H9 (cell line): ENCODE results near the gene TNFSF13B. TPM values are rescaled to one million over a fixed set of nuclear protein-coding genes. Genes with fewer than 3 reads are reported as not detected.

Source experiments
- DNase-seq: peaks from one replicate; pipeline ENCODE4 v3.0.0-alpha.2; 2017
- H2AFZ ChIP-seq: one replicate; pipeline ENCODE4 v1.6.1; 2013; ENCODE audit warnings: mild to moderate bottlenecking, low read length, control low read depth, moderate library complexity
- H2AK5ac ChIP-seq: 2 replicates; pipeline ENCODE4 v1.6.1; 2013; ENCODE audit warnings: low read length, control low read depth, mixed read lengths; ENCODE audit not compliant: insufficient read length
- H2BK120ac ChIP-seq: one replicate; pipeline ENCODE4 v1.6.1; 2013; ENCODE audit warnings: low read depth, mild to moderate bottlenecking, low read length, control low read depth, inconsistent platforms; ENCODE audit not compliant: poor library complexity, severe bottlenecking
- H2BK12ac ChIP-seq: 2 replicates; pipeline ENCODE4 v1.6.1; 2013; ENCODE audit warnings: low read length, control low read depth, mixed read lengths, low read depth; ENCODE audit not compliant: insufficient read length
- H2BK15ac ChIP-seq: 2 replicates; pipeline ENCODE4 v1.6.1; 2013; ENCODE audit warnings: low read depth, low read length, control low read depth
- H2BK20ac ChIP-seq: one replicate; pipeline ENCODE4 v1.6.1; 2013; ENCODE audit warnings: low read depth, mild to moderate bottlenecking, low read length, control low read depth, inconsistent platforms; ENCODE audit not compliant: poor library complexity, severe bottlenecking
- H2BK5ac ChIP-seq: 2 replicates; pipeline ENCODE4 v1.6.1; 2013; ENCODE audit warnings: low read length, control low read depth, mixed read lengths; ENCODE audit not compliant: insufficient read length
- H3K14ac ChIP-seq: 2 replicates; pipeline ENCODE4 v1.6.1; 2013; ENCODE audit warnings: low read length, control low read depth; ENCODE audit not compliant: insufficient read depth
- H3K18ac ChIP-seq: 2 replicates; pipeline ENCODE4 v1.6.1; 2013; ENCODE audit warnings: low read depth, mild to moderate bottlenecking, mixed read lengths, low read length, control low read depth; ENCODE audit not compliant: insufficient read length
- H3K23ac ChIP-seq: 2 replicates; pipeline ENCODE4 v1.6.1; 2013; ENCODE audit warnings: low read length, control low read depth, mixed read lengths, low read depth; ENCODE audit not compliant: insufficient read length
- H3K23me2 ChIP-seq: 2 replicates; pipeline ENCODE4 v1.6.1; 2013; ENCODE audit warnings: low read depth, mild to moderate bottlenecking, mixed read lengths, low read length, control low read depth; ENCODE audit not compliant: insufficient read length, poor library complexity, severe bottlenecking
- H3K27ac ChIP-seq: 2 replicates; pipeline ENCODE4 v1.5.1; 2013; ENCODE audit warnings: low read length, control low read depth, mixed read lengths, low read depth; ENCODE audit not compliant: insufficient read length
- H3K27me3 ChIP-seq: 2 replicates; pipeline ENCODE4 v1.6.1; 2013; ENCODE audit warnings: low read length, control low read depth, inconsistent platforms; ENCODE audit not compliant: insufficient read depth
- H3K4ac ChIP-seq: 2 replicates; pipeline ENCODE4 v1.6.1; 2013; ENCODE audit warnings: low read depth, mild to moderate bottlenecking, control low read depth, inconsistent platforms, low read length, moderate library complexity
- H3K4me1 ChIP-seq: 2 replicates; pipeline ENCODE4 v1.6.1; 2013; ENCODE audit warnings: low read length, control low read depth, inconsistent platforms; ENCODE audit not compliant: insufficient read depth
- H3K4me2 ChIP-seq: 2 replicates; pipeline ENCODE4 v1.6.1; 2013; ENCODE audit warnings: low read length, control low read depth, mixed read lengths; ENCODE audit not compliant: insufficient read length, insufficient read depth
- H3K56ac ChIP-seq: 2 replicates; pipeline ENCODE4 v1.6.1; 2013; ENCODE audit warnings: low read depth, mild to moderate bottlenecking, mixed read lengths, low read length, control low read depth; ENCODE audit not compliant: insufficient read length
- H3K79me1 ChIP-seq: 2 replicates; pipeline ENCODE4 v1.6.1; 2013; ENCODE audit warnings: low read depth, mild to moderate bottlenecking, moderate library complexity, low read length, control low read depth, inconsistent platforms; ENCODE audit not compliant: insufficient read depth, poor library complexity, severe bottlenecking
- H3K79me2 ChIP-seq: 2 replicates; pipeline ENCODE4 v1.6.1; 2013; ENCODE audit warnings: low read length, control low read depth, inconsistent platforms; ENCODE audit not compliant: insufficient read depth
- H3K9ac ChIP-seq: 2 replicates; pipeline ENCODE4 v1.6.1; 2013; ENCODE audit warnings: low read length, control low read depth, mixed read lengths; ENCODE audit not compliant: insufficient read length; ENCODE audit errors: extremely low read depth
- H3K9me3 ChIP-seq: one replicate; pipeline ENCODE4 v1.6.1; 2013; ENCODE audit warnings: low read depth, low read length, inconsistent platforms; ENCODE audit not compliant: control insufficient read depth
- H3T11ph ChIP-seq: one replicate; pipeline ENCODE4 v1.6.1; 2013; ENCODE audit warnings: mild to moderate bottlenecking, low read length, control low read depth, inconsistent platforms
- H4K20me1 ChIP-seq: one replicate; pipeline ENCODE4 v1.6.1; 2013; ENCODE audit not compliant: control insufficient read depth, insufficient read length, insufficient read depth
- H4K5ac ChIP-seq: 2 replicates; pipeline ENCODE4 v1.6.1; 2013; ENCODE audit warnings: low read depth, mild to moderate bottlenecking, mixed read lengths, low read length, control low read depth; ENCODE audit not compliant: insufficient read length
- H4K8ac ChIP-seq: replicated peaks from 2 replicates; pipeline ENCODE4 v1.6.1; 2013; ENCODE audit warnings: low read length, control low read depth, mixed read lengths, low read depth; ENCODE audit not compliant: insufficient read length
- H4K91ac ChIP-seq: 2 replicates; pipeline ENCODE4 v1.6.1; 2013; ENCODE audit warnings: low read depth, mild to moderate bottlenecking, moderate library complexity, mixed read lengths, low read length, control low read depth; ENCODE audit not compliant: insufficient read length
- H3K27ac Mint-ChIP-seq, 3 experiments: 2 replicates in 2 of 3; 3 replicates in 1 of 3; pipeline ENCODE4 v1.8.0; 2020 to 2021; ENCODE audit warnings: mixed read lengths in 3 of 3, mild to moderate bottlenecking in 1 of 3, moderate library complexity in 1 of 3
- H3K27me3 Mint-ChIP-seq: 2 replicates; pipeline ENCODE4 v1.8.0; 2021; ENCODE audit warnings: low read depth, mild to moderate bottlenecking, moderate library complexity, mixed read lengths
- H3K36me3 Mint-ChIP-seq, 3 experiments: 2 replicates in 2 of 3; 3 replicates in 1 of 3; pipeline ENCODE4 v1.8.0; 2020 to 2021; ENCODE audit warnings: low read depth in 3 of 3, mixed read lengths in 3 of 3; ENCODE audit not compliant: insufficient read depth in 1 of 3
- H3K4me1 Mint-ChIP-seq, 2 experiments: 2 replicates each; pipeline ENCODE4 v1.8.0; 2020; ENCODE audit warnings: mixed read lengths in 2 of 2
- H3K4me3 Mint-ChIP-seq, 2 experiments: 2 replicates in 1 of 2; 3 replicates in 1 of 2; pipeline ENCODE4 v1.8.0; 2020 to 2021; ENCODE audit warnings: mild to moderate bottlenecking in 2 of 2, mixed read lengths in 2 of 2, moderate library complexity in 1 of 2
- H3K9me3 Mint-ChIP-seq, 2 experiments: 2 replicates in 1 of 2; 3 replicates in 1 of 2; pipeline ENCODE4 v1.8.0; 2020; ENCODE audit warnings: mild to moderate bottlenecking in 2 of 2, mixed read lengths in 2 of 2, moderate library complexity in 1 of 2
- WGBS: extraction: QIAGEN DNeasy Blood & Tissue Kit; methylation state at CpG from one replicate; pipeline ENCODE4 v1.1.7; 2013; ENCODE audit warnings: missing lambda C conversion rate, low lambda C conversion rate, mixed read lengths; ENCODE audit not compliant: insufficient read length; ENCODE audit errors: extremely low coverage; 5-methylcytosine and 5-hydroxymethylcytosine counted together
- total RNA-seq: library from RNA; stranded (reverse); gene quantifications from 2 replicates; pipeline ENCODE4 v1.2.1, GENCODE V29; 2021
- TF ChIP-seq, protein P1 (sequence below): fragments of 200-600 bp; sonication (generic); conservative IDR thresholded peaks from 3 replicates; pipeline ENCODE4 v1.8.0; 2021; ENCODE audit warnings: antibody characterized with exemption, mild to moderate bottlenecking

Gene TNFSF13B
- total RNA-seq, 1 experiment from 2014 or later, result 0.31 TPM

DNA sequence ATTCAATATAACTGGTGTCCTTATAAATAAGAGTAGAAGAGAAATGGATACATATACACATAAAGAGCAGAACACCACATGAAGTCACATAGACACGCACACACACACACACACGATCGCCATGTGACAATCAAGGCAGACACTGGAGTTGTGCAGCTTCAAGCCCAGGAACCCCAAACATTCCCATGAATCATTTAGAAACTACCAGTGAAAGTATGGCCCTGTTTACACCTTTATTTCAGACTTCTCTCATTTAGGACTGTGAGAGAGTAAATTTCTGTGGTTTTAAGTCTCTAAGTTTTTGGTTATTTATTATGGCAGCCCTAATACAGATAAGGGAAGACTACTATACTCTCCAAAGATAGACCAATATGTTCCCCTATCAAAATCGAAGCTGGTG lies 20.4 kb upstream of the TNFSF13B start:
- H3T11ph ChIP-seq, result no peak overlapping the region
- whole genome bisulfite sequencing, result no CpG with 5 or more reads among the region's 4 CpGs
- Mint-ChIP-seq H3K36me3 (no peaks in the 10 kb centered on the region; a peak in 2 of 7 replicates), H3K4me1 (no peaks in the 10 kb centered on the region), H3K27ac (no peak overlapping the region), H3K4me3 (no peak overlapping the region), H3K9me3 (peaks cover 0 to 5% of the 10 kb centered on the region in 2 experiments; a peak in 2 of 5 replicates), H3K27me3 (no peaks in the 10 kb centered on the region; the same call in 1 of the 2 replicates)
- H4K5ac ChIP-seq, result no peak overlapping the region
- no peaks in the 10 kb centered on the region for H3K27me3 ChIP-seq
- H3K4me1 ChIP-seq, result no peaks in the 10 kb centered on the region
- H2BK12ac ChIP-seq, result no peak overlapping the region
- H2AFZ ChIP-seq, result no peak overlapping the region
- H2AK5ac ChIP-seq, result no peak overlapping the region
- H4K91ac ChIP-seq, result no peak overlapping the region
- no peak overlapping the region for H2BK5ac ChIP-seq
- no peaks in the 10 kb centered on the region for H4K20me1 ChIP-seq
- H3K18ac ChIP-seq, result no peak overlapping the region
- H3K9me3 ChIP-seq, result no peaks in the 10 kb centered on the region
- no peak overlapping the region for H3K4me2 ChIP-seq
- no peaks in the 10 kb centered on the region for H3K79me2 ChIP-seq
- no peak overlapping the region for H2BK120ac ChIP-seq
- no peak overlapping the region for H3K4ac ChIP-seq
- no peak overlapping the region for H3K27ac ChIP-seq
- no peaks in the 10 kb centered on the region for H3K23me2 ChIP-seq
- no peak overlapping the region for H4K8ac ChIP-seq
- no peak overlapping the region for H3K9ac ChIP-seq
- H3K79me1 ChIP-seq, result no peaks in the 10 kb centered on the region
- no peak overlapping the region for H3K23ac ChIP-seq
- no peak overlapping the region for H3K56ac ChIP-seq
- TF ChIP-seq, protein P1, sequence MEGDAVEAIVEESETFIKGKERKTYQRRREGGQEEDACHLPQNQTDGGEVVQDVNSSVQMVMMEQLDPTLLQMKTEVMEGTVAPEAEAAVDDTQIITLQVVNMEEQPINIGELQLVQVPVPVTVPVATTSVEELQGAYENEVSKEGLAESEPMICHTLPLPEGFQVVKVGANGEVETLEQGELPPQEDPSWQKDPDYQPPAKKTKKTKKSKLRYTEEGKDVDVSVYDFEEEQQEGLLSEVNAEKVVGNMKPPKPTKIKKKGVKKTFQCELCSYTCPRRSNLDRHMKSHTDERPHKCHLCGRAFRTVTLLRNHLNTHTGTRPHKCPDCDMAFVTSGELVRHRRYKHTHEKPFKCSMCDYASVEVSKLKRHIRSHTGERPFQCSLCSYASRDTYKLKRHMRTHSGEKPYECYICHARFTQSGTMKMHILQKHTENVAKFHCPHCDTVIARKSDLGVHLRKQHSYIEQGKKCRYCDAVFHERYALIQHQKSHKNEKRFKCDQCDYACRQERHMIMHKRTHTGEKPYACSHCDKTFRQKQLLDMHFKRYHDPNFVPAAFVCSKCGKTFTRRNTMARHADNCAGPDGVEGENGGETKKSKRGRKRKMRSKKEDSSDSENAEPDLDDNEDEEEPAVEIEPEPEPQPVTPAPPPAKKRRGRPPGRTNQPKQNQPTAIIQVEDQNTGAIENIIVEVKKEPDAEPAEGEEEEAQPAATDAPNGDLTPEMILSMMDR, result no peak
- no peak overlapping the region for H2BK20ac ChIP-seq
- DNase-seq, result no peak
- H3K14ac ChIP-seq, result no peak overlapping the region
- no peak overlapping the region for H2BK15ac ChIP-seq
